Measurements from ENCODE around the gene FASTKD1.

FASTKD1 gene

GRCh38 chr2:169513094-169513493 lies 60.6 kb downstream of the FASTKD1 start:
- no peak for DNase-seq (ENCODE audit: low read depth)
- no peak overlapping the region for H3K4me3 ChIP-seq (ENCODE audit: low read length)
- no peak for TF ChIP-seq CTCF (conservative IDR thresholded peaks at IDR 0.05; ENCODE audit: low read length)

- H3K4me3 ChIP-seq (ENCODE audit: low read length) = no peak overlapping the region
- DNase-seq (ENCODE audit: low read depth) = no peak
- no peak for TF ChIP-seq CTCF (conservative IDR thresholded peaks at IDR 0.05; ENCODE audit: low read length)
Measured at GRCh38 chr2:169512525-169512924, 61.1 kb downstream of the FASTKD1 start.

- no peak for TF ChIP-seq CTCF (conservative IDR thresholded peaks at IDR 0.05; ENCODE audit: low read length)
- no peak overlapping the region for H3K4me3 ChIP-seq (ENCODE audit: low read length)
- DNase-seq (ENCODE audit: low read depth) = no peak
Measured at GRCh38 chr2:169511818-169512217, 61.8 kb downstream of the FASTKD1 start.

- DNase-seq (ENCODE audit: low read depth) = no peak
- no peak for TF ChIP-seq CTCF (conservative IDR thresholded peaks at IDR 0.05; ENCODE audit: low read length)
- H3K4me3 ChIP-seq (ENCODE audit: low read length) = no peak overlapping the region
Measured at GRCh38 chr2:169510496-169510895, 63.2 kb downstream of the FASTKD1 start.

- H3K4me3 ChIP-seq (ENCODE audit: low read length) = no peak overlapping the region
- no peak for TF ChIP-seq CTCF (conservative IDR thresholded peaks at IDR 0.05; ENCODE audit: low read length)
- DNase-seq (ENCODE audit: low read depth) = no peak
Measured at GRCh38 chr2:169509955-169510354, 63.7 kb downstream of the FASTKD1 start.

- no peak for TF ChIP-seq CTCF (conservative IDR thresholded peaks at IDR 0.05; ENCODE audit: low read length)
- H3K4me3 ChIP-seq (ENCODE audit: low read length) = no peak within 1 kb of the TSS
- DNase-seq (ENCODE audit: low read depth) = peak; percentile 19
Measured at GRCh38 chr2:169509298-169509885, 64.3 kb downstream of the FASTKD1 start, which contains the start of gene KLHL41. TSS of gene KLHL41 (plus strand) at chr2:169509702. CDS start at chr2:169509779, 77 bp downstream.

- no peak for TF ChIP-seq CTCF (conservative IDR thresholded peaks at IDR 0.05; ENCODE audit: low read length)
- peak; percentile 14 for DNase-seq (ENCODE audit: low read depth)
- H3K4me3 ChIP-seq (ENCODE audit: low read length) = no peak overlapping the region
Measured at GRCh38 chr2:169507698-169508097, 66.0 kb downstream of the FASTKD1 start.

All from AG10803 (cell line).